GM23248 (cell line): ENCODE measurements around the gene PRXL2A.

ENCODE experiments used
- EZH2 ChIP-seq: fragments of 200-600 bp; sonication (generic); IDR thresholded peaks from 2 replicates; pipeline ENCODE4 v1.6.1; 2018; ENCODE audit warnings: antibody characterized with exemption, mild to moderate bottlenecking; ENCODE audit not compliant: insufficient read depth, poor library complexity, severe bottlenecking
- EZH2phosphoT487 ChIP-seq: fragments of 200-600 bp; sonication (generic); IDR thresholded peaks from 2 replicates; pipeline ENCODE4 v1.6.1; 2018; ENCODE audit warnings: antibody characterized with exemption, moderate library complexity, mild to moderate bottlenecking, low read depth; ENCODE audit not compliant: insufficient read depth

DNA sequence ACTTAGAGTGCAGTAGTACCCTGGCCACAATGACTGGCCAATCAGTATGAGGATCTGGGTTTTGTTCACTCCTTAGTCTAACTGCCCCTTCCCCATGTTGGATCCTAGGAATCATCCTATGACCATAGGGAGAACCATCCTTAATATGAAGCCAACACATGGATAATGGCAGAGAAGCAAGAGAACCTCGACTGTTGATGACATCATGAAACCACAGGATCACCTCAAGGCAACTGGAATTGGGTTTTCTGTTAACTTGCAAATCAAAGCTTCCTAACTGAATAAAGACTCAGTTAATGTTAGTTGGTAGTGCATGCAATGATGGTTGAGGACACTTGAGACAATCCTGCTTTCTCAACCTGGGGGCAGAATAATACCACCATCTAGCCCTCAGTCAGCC is 3.3 kb upstream of the PRXL2A start:
- TF ChIP-seq EZH2phosphoT487 (no peak), EZH2 (no peak)
